ENCODE results near the gene SF3B3.

SF3B3 gene

GRCh38 chr16:70523743-70524398 lies at the start of gene SF3B3:
Gene SF3B3 (plus strand): TSS chr16:70523816. CDS start chr16:70526657, 2,841 bp downstream.
- DNase-seq: peak; percentile 92

GRCh38 chr16:70474320-70475053 lies 49.1 kb upstream of the SF3B3 start:
- DNase-seq: no peak

DNA sequence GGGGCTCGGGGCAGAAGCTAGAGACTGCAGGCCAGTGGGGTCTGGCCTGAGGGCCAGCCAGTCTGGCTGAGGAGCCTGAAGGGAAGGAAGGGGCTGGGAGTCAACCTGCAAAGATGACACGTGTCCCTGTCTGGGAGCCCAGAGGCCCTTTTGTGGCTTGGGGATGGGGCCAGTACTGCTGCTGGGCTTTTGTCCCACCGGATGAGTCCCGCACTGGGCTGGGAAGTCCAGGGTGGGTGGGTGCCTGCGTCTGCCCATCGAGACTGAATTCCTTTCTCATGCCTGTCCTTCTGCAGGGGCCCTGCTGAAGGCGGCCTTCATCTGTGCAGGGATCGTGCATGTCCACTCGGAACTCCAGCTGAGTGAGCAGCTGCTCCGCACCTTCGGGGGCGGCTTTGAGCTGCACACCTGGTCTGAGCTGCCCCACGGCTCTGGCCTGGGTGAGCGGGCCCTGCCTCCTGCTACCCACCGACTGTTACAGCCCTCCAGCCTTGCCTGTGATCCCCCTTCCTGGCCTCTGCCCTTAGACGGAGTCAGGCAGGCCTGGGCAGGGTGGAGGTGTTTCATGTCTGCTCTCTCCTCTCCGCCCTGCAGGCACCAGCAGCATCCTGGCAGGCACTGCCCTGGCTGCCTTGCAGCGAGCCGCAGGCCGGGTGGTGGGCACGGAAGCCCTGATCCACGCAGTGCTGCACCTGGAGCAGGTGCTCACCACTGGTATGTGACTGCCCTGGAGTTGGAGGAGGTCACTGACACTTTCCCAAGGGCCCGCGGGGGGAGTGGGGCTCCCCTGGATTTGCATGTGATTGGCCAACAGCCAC lies 48.4 kb upstream of the SF3B3 start:
- DNase-seq: peak; percentile 17

DNA sequence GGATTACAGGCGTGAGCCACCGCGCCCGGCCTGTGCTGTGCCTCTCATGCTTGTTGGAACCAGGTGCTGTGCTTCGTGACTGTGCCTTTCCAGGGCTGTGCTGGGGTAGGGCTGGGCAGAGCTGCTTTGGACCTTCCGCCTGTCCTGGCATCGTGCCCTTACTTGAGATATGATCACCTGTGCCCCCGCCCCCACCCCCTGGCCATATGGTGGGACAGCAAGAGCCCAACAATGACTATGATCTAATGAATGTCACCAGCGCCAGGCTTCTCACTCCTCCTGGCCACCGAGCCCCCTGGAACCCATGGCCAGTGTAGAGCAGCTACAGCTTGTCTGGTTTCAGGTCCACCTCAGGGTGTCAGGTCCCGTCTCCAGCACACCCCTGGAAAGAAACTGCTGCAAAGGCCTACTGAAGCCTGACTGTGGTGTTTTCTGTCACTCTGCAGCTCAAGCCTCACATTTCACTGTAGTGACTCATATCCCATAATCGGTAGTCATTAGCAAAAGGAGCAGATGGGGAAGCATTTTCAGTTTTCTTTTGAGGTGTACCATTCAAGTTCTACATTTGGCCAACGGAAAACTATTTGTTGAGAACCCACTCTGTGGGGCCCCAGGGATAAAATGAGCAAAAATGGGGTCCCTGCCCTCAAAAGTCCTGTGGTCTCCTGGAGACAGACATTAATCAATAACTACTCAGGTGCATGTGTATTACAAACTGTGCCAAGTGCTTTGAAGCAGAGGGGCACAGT lies 47.2 kb upstream of the SF3B3 start:
- DNase-seq: peak; percentile 92

DNA sequence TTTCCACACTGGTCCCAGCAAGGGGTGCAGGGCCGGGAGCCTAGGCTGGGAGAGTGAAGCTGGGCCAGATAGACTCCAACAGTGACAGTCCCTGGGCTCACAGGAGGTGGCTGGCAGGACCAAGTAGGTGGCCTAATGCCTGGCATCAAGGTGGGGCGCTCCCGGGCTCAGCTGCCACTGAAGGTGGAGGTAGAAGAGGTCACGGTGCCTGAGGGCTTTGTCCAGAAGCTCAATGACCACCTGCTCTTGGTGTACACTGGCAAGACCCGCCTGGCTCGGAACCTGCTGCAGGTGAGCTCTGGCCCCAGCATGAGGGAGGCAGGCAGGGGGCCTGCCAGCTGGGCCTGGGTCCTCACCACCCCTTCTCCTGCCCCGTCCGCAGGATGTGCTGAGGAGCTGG lies 45.4 kb upstream of the SF3B3 start:
- no peak for DNase-seq

- peak; percentile 56 for DNase-seq
Measured at GRCh38 chr16:70478912-70479341, 44.7 kb upstream of the SF3B3 start.

GRCh38 chr16:70480127-70481105 lies 43.2 kb upstream of the SF3B3 start:
- DNase-seq: peak; percentile 95

- no peak for DNase-seq
Measured at GRCh38 chr16:70481929-70482536, 41.6 kb upstream of the SF3B3 start.

DNA sequence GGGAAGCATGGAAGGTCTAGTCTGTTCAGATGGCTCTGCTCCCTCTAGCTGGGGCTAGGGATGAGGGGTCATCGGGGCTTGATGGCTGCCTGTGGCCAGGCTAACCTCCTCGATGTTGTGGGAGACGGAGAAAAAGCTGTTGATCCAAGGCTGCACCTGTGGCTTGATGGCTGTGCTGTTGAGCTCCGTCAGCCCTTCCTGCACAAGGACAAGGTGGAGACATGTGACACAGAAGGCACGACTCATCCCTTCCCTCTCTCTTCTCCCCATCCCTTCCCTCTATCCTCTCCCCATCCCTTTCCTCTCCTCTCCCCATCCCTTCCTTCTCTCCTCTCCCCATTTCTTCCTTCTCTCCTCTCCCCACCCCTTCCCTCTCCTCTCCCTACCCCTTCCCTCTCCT lies 41.0 kb upstream of the SF3B3 start:
- no peak for DNase-seq

- peak; percentile 92 for DNase-seq
Measured at GRCh38 chr16:70483426-70483825, 40.2 kb upstream of the SF3B3 start.

GRCh38 chr16:70484867-70485266 lies 38.7 kb upstream of the SF3B3 start:
- no peak for DNase-seq

GRCh38 chr16:70490261-70490660 lies 33.4 kb upstream of the SF3B3 start:
- DNase-seq: peak; percentile 97

- DNase-seq: no peak
Measured at GRCh38 chr16:70493802-70494201, 29.8 kb upstream of the SF3B3 start.

- no peak for DNase-seq
Measured at GRCh38 chr16:70494202-70494770, 29.3 kb upstream of the SF3B3 start.

- DNase-seq: no peak
Measured at GRCh38 chr16:70494777-70495176, 28.8 kb upstream of the SF3B3 start.

DNA sequence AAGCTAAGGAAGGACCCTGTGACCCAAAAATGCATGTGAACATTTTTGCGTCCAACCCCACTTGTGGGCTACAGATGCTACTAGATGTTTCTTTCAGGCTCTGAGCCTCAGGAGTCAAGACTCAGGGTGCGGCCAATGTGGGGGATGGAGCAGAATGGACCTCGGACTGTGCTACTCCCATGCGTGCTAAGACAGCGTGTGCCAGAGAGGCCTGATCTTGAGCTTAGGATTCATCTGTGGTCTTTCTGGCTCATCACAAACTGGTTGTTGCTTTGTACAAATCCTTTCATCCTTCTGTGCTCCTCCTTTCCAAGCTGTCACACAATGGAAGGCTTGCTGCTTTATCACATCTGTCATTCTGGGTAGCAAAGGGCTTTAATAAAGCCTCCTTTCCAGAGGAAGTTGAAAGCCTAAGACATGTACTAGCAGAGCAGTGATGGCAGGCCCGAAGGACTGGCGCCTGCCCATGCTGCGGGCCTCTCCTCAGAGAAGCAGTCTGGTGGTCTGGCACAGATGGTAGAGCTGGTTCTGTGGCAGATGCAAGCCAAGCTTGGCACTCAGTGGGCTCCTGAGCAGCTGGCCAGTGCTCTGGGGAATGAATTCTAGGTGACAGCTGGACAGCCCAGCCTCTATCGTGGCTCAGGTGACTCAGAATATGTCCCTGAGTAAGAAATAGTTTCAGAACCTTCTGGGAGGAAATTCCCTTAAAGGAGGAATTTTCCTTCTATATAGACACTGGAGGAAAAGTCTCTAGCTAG lies 28.0 kb upstream of the SF3B3 start:
- peak; percentile 95 for DNase-seq

- no peak for DNase-seq
Measured at GRCh38 chr16:70496513-70496912, 27.1 kb upstream of the SF3B3 start.

DNA sequence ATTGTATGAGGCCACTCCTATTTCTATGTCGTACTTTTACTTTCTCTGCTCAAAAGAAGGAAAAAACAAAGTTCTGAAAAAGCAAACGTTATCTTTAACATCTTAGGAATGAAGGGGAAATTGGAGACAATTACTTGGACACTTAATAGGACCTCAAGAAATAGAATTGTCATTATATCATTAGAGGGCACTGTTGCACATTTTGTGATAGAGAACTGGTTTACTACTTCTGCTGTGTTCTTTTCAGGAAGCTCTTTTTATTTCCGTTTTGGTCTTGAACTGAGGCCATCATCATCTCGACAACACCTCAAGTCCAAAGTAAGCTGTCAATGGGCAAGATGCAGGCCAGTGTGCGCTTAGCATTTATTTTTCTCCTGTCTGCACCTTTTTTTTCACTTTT lies 14.9 kb upstream of the SF3B3 start:
- DNase-seq: no peak

GRCh38 chr16:70510216-70510615 lies 13.4 kb upstream of the SF3B3 start:
- DNase-seq: no peak

- no peak for DNase-seq
Measured at GRCh38 chr16:70511833-70512232, 11.8 kb upstream of the SF3B3 start.
